NCI-H82 treated with DMSO at 0.1 percent for 48 hours (cell line): ENCODE results near the gene DSC2.
"Not testable (repeated sequence)": the region's sequence is repeated elsewhere in the genome, so short reads cannot be mapped to it uniquely, and the experiment has no call there.

Experiments
- DNase-seq: peaks from one replicate; lab custom pipeline; 2025; ENCODE audit not compliant: unreplicated experiment; lab: John Stamatoyannopoulos, UW

The DSC2 gene

GRCh38 chr18:31046916-31047315 is 55.3 kb downstream of the DSC2 start:
- DNase-seq, result no peak

GRCh38 chr18:31045599-31045998 is 56.6 kb downstream of the DSC2 start:
- no peak for DNase-seq

GRCh38 chr18:31044926-31045325 is 57.3 kb downstream of the DSC2 start:
- no peak for DNase-seq

- DNase-seq, result no peak
These were observed 58.5 kb downstream of the DSC2 start for GRCh38 chr18:31043709-31044108.

GRCh38 chr18:31042406-31043181 is 59.6 kb downstream of the DSC2 start, which contains the start of gene DSC3:
DSC3 (minus strand) TSS chr18:31042742; CDS start chr18:31042660, 82 bp downstream.
- no peak for DNase-seq

GRCh38 chr18:31042084-31042405 is 60.2 kb downstream of the DSC2 start:
- DNase-seq, result no peak

GRCh38 chr18:31041271-31042083 is 60.7 kb downstream of the DSC2 start:
- no peak for DNase-seq

GRCh38 chr18:31040686-31041270 is 61.4 kb downstream of the DSC2 start:
- DNase-seq, result no peak

- no peak for DNase-seq
These were observed 62.8 kb downstream of the DSC2 start for GRCh38 chr18:31039426-31039825.

- not testable (repeated sequence) for DNase-seq
These were observed 64.5 kb downstream of the DSC2 start for GRCh38 chr18:31037686-31038085.

- DNase-seq, result no peak
These were observed 67.7 kb downstream of the DSC2 start for GRCh38 chr18:31034541-31034940.

GRCh38 chr18:31030574-31031278 is 71.5 kb downstream of the DSC2 start:
- DNase-seq, result no peak

- DNase-seq, result no peak
These were observed 86.3 kb downstream of the DSC2 start for GRCh38 chr18:31015715-31016434.

GRCh38 chr18:31011455-31011854 is 90.8 kb downstream of the DSC2 start:
- not testable (repeated sequence) for DNase-seq

GRCh38 chr18:31010601-31011000 is 91.6 kb downstream of the DSC2 start:
- no peak for DNase-seq
